ENCODE results near the gene AKAP12.

AKAP12 gene

DNA sequence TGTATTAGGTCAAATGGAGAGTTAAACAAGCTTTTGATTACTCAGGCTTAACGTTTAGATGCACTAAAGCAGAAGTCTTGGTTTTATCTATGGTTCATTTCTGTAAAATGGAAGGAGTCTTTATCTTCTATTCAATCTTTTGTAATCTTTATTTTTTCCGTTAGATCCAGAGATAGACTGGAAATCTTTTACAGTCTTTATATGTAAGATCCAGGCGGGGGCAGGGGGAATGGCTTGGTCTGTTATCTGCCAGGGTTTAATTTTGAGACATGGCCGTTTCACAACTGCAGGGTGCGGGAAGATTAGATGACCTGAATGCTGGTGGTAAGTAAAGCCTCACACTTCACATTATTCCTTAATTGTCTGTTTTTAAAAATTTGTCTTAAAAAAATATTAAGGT lies 3.7 kb downstream of the AKAP12 start:
- H3K27ac ChIP-seq (ENCODE audit: low read length) = no peak overlapping the region
- no peak for TF ChIP-seq EZH2phosphoT487 (IDR thresholded peaks at IDR 0.05; ENCODE audit: low read length)
- TF ChIP-seq, protein P1, sequence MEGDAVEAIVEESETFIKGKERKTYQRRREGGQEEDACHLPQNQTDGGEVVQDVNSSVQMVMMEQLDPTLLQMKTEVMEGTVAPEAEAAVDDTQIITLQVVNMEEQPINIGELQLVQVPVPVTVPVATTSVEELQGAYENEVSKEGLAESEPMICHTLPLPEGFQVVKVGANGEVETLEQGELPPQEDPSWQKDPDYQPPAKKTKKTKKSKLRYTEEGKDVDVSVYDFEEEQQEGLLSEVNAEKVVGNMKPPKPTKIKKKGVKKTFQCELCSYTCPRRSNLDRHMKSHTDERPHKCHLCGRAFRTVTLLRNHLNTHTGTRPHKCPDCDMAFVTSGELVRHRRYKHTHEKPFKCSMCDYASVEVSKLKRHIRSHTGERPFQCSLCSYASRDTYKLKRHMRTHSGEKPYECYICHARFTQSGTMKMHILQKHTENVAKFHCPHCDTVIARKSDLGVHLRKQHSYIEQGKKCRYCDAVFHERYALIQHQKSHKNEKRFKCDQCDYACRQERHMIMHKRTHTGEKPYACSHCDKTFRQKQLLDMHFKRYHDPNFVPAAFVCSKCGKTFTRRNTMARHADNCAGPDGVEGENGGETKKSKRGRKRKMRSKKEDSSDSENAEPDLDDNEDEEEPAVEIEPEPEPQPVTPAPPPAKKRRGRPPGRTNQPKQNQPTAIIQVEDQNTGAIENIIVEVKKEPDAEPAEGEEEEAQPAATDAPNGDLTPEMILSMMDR (IDR thresholded peaks at IDR 0.05; ENCODE audit: low read length) = no peak
- TF ChIP-seq EZH2 (optimal IDR thresholded peaks at IDR 0.05; ENCODE audit: low read depth, low read length) = no peak
- H3K4me2 ChIP-seq (ENCODE audit: low read depth, low read length) = no peak overlapping the region
- H3K9me3 ChIP-seq (replicated peaks; ENCODE audit: insufficient read depth, low read length) = no peaks in the 10 kb centered on the region
- H3K9me2 ChIP-seq (replicated peaks; ENCODE audit: insufficient read depth, low read length) = no peaks in the 10 kb centered on the region
- DNase-seq = no peak
- H3K36me3 ChIP-seq (replicated peaks; ENCODE audit: insufficient read depth, low read length) = no peaks in the 10 kb centered on the region
- no peak overlapping the region for H2AFZ ChIP-seq (ENCODE audit: low read length)
- no peaks in the 10 kb centered on the region for H3K4me1 ChIP-seq (ENCODE audit: low read length)
- no peaks in the 10 kb centered on the region for H3K27me3 ChIP-seq (replicated peaks; ENCODE audit: insufficient read depth, low read length)
- H3K79me2 ChIP-seq (ENCODE audit: low read length) = no peaks in the 10 kb centered on the region
- no peak overlapping the region for H3K4me3 ChIP-seq (ENCODE audit: low read length)
- H4K20me1 ChIP-seq (ENCODE audit: insufficient read depth, low read length) = no peaks in the 10 kb centered on the region
- no peaks in the 10 kb centered on the region for H3F3A ChIP-seq (ENCODE audit: insufficient read depth, low read length)
- no peak overlapping the region for H3K9ac ChIP-seq (ENCODE audit: low read length)

DNA sequence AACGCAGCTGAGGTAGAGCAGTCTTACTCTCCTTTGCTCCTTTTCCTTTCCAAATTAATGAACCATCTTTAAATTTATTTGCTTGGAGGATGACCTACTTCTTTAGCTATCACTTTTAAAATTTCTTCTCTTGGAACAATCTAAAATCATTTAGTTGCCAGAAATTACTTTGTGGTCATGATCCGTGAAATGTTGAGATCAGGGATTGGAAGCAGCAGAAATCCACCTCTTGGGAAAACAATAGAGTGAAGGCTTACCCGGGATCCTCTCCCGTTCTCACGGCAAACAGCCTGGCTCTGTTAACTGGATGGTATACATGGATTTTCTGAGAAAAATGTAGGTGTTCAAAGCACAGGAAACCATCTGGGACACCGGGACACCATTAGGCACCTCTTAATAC lies 7.7 kb downstream of the AKAP12 start:
- Histone ChIP-seq H2AFZ (ENCODE audit: low read length) (no peak overlapping the region), H3K79me2 (ENCODE audit: low read length) (no peaks in the 10 kb centered on the region)

DNA sequence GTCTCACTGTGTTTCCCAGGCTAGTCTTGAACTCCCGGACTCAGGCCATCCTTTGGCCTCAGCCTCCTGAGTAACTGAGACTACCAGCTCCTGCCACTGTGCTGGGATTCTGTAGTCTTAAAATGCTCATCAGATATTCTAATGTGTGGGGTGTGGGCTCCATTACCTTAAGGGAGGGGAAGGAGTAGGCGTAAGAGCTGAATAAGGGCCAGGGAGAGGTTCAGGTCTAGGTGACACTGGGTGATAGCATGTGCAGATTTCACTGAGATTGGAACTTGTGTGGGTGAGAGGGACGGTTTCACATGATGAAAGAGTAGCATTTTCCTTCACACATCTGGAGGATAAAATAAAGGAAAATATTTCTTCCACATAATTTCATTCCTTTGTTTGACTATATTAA lies 8.5 kb downstream of the AKAP12 start:
- Histone ChIP-seq H3F3A (ENCODE audit: insufficient read depth, low read length) (no peaks in the 10 kb centered on the region), H3K9ac (ENCODE audit: low read length) (no peak overlapping the region), H2AFZ (ENCODE audit: low read length) (no peak overlapping the region), H3K4me2 (ENCODE audit: low read depth, low read length) (no peak overlapping the region), H4K20me1 (ENCODE audit: insufficient read depth, low read length) (no peaks in the 10 kb centered on the region), H3K9me3 (replicated peaks; ENCODE audit: insufficient read depth, low read length) (no peaks in the 10 kb centered on the region), H3K27ac (ENCODE audit: low read length) (no peak overlapping the region), H3K4me1 (ENCODE audit: low read length) (no peaks in the 10 kb centered on the region), H3K27me3 (replicated peaks; ENCODE audit: insufficient read depth, low read length) (no peaks in the 10 kb centered on the region), H3K79me2 (ENCODE audit: low read length) (no peaks in the 10 kb centered on the region), H3K4me3 (ENCODE audit: low read length) (no peak overlapping the region), H3K9me2 (replicated peaks; ENCODE audit: insufficient read depth, low read length) (no peaks in the 10 kb centered on the region), H3K36me3 (replicated peaks; ENCODE audit: insufficient read depth, low read length) (no peaks in the 10 kb centered on the region)
- TF ChIP-seq, protein P1 (IDR thresholded peaks at IDR 0.05; ENCODE audit: low read length) = no peak
- TF ChIP-seq EZH2 (optimal IDR thresholded peaks at IDR 0.05; ENCODE audit: low read depth, low read length) = no peak
- no peak for TF ChIP-seq EZH2phosphoT487 (IDR thresholded peaks at IDR 0.05; ENCODE audit: low read length)
- no peak for DNase-seq

More for the DNA sequence above, 7.7 kb downstream of the AKAP12 start:
- Histone ChIP-seq H3K27ac (ENCODE audit: low read length) (no peak overlapping the region), H4K20me1 (ENCODE audit: insufficient read depth, low read length) (no peaks in the 10 kb centered on the region), H3K27me3 (replicated peaks; ENCODE audit: insufficient read depth, low read length) (no peaks in the 10 kb centered on the region), H3K9me2 (replicated peaks; ENCODE audit: insufficient read depth, low read length) (no peaks in the 10 kb centered on the region), H3K36me3 (replicated peaks; ENCODE audit: insufficient read depth, low read length) (no peaks in the 10 kb centered on the region), H3F3A (ENCODE audit: insufficient read depth, low read length) (no peaks in the 10 kb centered on the region), H3K4me2 (ENCODE audit: low read depth, low read length) (no peak overlapping the region), H3K4me1 (ENCODE audit: low read length) (no peaks in the 10 kb centered on the region), H3K9ac (ENCODE audit: low read length) (no peak overlapping the region), H3K4me3 (ENCODE audit: low read length) (no peak overlapping the region), H3K9me3 (replicated peaks; ENCODE audit: insufficient read depth, low read length) (no peaks in the 10 kb centered on the region)
- no peak for DNase-seq
- TF ChIP-seq EZH2phosphoT487 (IDR thresholded peaks at IDR 0.05; ENCODE audit: low read length) (no peak), EZH2 (optimal IDR thresholded peaks at IDR 0.05; ENCODE audit: low read depth, low read length) (no peak)
- TF ChIP-seq, protein P1 (IDR thresholded peaks at IDR 0.05; ENCODE audit: low read length) = no peak

All from MM.1S (cell line).